ENCODE results near the gene MIER1.

MIER1 gene

DNA sequence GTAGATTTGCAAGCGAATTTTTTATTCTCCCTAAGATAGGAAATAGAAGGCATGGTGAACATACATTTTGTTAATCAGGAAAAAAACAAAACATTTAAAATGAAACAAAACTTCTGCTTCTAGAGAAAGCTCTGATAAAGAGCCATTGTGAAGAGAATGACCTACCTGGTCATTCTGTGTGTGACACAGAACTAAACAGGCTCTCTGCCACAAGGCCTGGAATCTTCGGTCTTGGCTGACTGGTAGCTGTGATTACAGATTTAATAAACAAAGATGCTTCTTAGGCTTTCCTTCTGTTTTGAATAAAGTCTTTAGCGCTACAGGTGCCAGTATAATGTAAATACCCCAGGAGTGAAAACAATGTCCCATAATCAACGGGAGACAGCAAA, 107.1 kb downstream of the MIER1 start:
- TF ChIP-seq, protein P1, sequence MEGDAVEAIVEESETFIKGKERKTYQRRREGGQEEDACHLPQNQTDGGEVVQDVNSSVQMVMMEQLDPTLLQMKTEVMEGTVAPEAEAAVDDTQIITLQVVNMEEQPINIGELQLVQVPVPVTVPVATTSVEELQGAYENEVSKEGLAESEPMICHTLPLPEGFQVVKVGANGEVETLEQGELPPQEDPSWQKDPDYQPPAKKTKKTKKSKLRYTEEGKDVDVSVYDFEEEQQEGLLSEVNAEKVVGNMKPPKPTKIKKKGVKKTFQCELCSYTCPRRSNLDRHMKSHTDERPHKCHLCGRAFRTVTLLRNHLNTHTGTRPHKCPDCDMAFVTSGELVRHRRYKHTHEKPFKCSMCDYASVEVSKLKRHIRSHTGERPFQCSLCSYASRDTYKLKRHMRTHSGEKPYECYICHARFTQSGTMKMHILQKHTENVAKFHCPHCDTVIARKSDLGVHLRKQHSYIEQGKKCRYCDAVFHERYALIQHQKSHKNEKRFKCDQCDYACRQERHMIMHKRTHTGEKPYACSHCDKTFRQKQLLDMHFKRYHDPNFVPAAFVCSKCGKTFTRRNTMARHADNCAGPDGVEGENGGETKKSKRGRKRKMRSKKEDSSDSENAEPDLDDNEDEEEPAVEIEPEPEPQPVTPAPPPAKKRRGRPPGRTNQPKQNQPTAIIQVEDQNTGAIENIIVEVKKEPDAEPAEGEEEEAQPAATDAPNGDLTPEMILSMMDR (IDR thresholded peaks at IDR 0.05; ENCODE audit: low read depth, low read length), result no peak
- H3K4me3 ChIP-seq (ENCODE audit: low read depth, low read length), result no peak overlapping the region
